GM12878 (cell line): ENCODE measurements around the gene DCAF4. TPM values are rescaled to one million over a fixed set of nuclear protein-coding genes. Genes with fewer than 3 reads are reported as not detected.

Experiments
- ATAC-seq: fragments of 200-7000 bp; cut with Tn5 transposase; 3 replicates; pipeline ENCODE4 v1.9.1; 2020; ENCODE audit warnings: mild to moderate bottlenecking, moderate library complexity
- BruUV-seq: library from RNA; stranded (reverse); fragments of 400-500 nt; replicated peaks from 2 replicates; lab custom pipeline; 2021; lab: Mats Ljungman, UMichigan
- CTCF ChIA-PET: fragments of 300-600 bp; sonication (Branson Sonifier 250); formaldehyde crosslinking; extraction: SDS; loops from one replicate; lab custom pipeline; 2021; ENCODE audit warnings: inconsistent platforms; lab: Yijun Ruan, JAX
- POLR2A ChIA-PET: fragments of 350-600 bp; formaldehyde crosslinking; extraction: SDS; loops from one replicate; lab custom pipeline; 2021; ENCODE audit warnings: inconsistent platforms; lab: Charles Lee
- RAD21 ChIA-PET: fragments of 300-600 bp; sonication (Branson Sonifier 250); formaldehyde crosslinking; loops from one replicate; lab custom pipeline; 2023; ENCODE audit warnings: antibody characterized with exemption; ENCODE audit not compliant: unreplicated experiment; lab: Charles Lee
- SMC1A ChIA-PET: fragments of 300-600 bp; sonication (Branson Sonifier 250); formaldehyde crosslinking; loops from one replicate; lab custom pipeline; 2023; ENCODE audit not compliant: unreplicated experiment, uncharacterized antibody; lab: Charles Lee
- DNase-seq: peaks from one replicate; pipeline ENCODE4 v3.0.0-alpha.2; 2011; ENCODE audit warnings: low read depth, low spot score
- FAIRE-seq: peaks from 3 replicates; lab custom pipeline; 2011; peaks lifted over from hg19 to GRCh38; lab: Jason Lieb, UNC
- H2AFZ ChIP-seq: 2 replicates; pipeline ENCODE4 v1.6.0; 2011; ENCODE audit warnings: low read depth, low read length, control low read depth; ENCODE audit not compliant: control insufficient read depth
- H3K27ac ChIP-seq: 2 replicates; pipeline ENCODE4 v1.5.1; 2011; ENCODE audit warnings: control low read depth; ENCODE audit not compliant: control insufficient read depth, insufficient read depth
- H3K27me3 ChIP-seq, 2 experiments: replicated peaks in 1 of 2; 2 replicates each; pipeline versions ENCODE4 v1.6.0 to v1.6.1; 2011; ENCODE audit warnings: low read length in 1 of 2; ENCODE audit not compliant: control insufficient read depth in 2 of 2, insufficient read depth in 2 of 2
- H3K36me3 ChIP-seq, 2 experiments: 2 replicates each; pipeline ENCODE4 v1.5.1; 2011; ENCODE audit warnings: low read length in 1 of 2; ENCODE audit not compliant: control insufficient read depth in 2 of 2, insufficient read depth in 2 of 2
- H3K4me1 ChIP-seq: 2 replicates; pipeline ENCODE4 v1.6.1; 2011; ENCODE audit warnings: mild to moderate bottlenecking, low read length, moderate library complexity, mixed read lengths; ENCODE audit not compliant: control insufficient read depth, insufficient read depth
- H3K4me2 ChIP-seq: 2 replicates; pipeline ENCODE4 v1.6.0; 2011; ENCODE audit warnings: control low read depth; ENCODE audit not compliant: control insufficient read depth, insufficient read depth
- H3K4me3 ChIP-seq: fragments of 200-600 bp; sonication (generic); 2 replicates; pipeline ENCODE4 v1.5.1; 2016
- H3K79me2 ChIP-seq: 2 replicates; pipeline ENCODE4 v1.6.0; 2011; ENCODE audit warnings: low read length; ENCODE audit not compliant: control insufficient read depth, insufficient read depth
- H3K9ac ChIP-seq: 2 replicates; pipeline ENCODE4 v1.8.0; 2011; ENCODE audit warnings: low read length, control low read depth, mixed read lengths; ENCODE audit not compliant: control insufficient read depth, insufficient read depth
- H3K9me3 ChIP-seq: replicated peaks from 3 replicates; pipeline ENCODE4 v1.5.1; 2011; ENCODE audit warnings: mild to moderate bottlenecking, low read length; ENCODE audit not compliant: control insufficient read depth, insufficient read depth
- H4K20me1 ChIP-seq: 2 replicates; pipeline ENCODE4 v1.6.0; 2011; ENCODE audit not compliant: control insufficient read depth, insufficient read depth
- ASH2L ChIP-seq: fragments of 300-600, 200-600 bp; sonication (generic); IDR thresholded peaks from 2 replicates; pipeline ENCODE4 v1.6.1; 2017; ENCODE audit warnings: low read depth, mild to moderate bottlenecking, borderline replicate concordance
- IRF4 ChIP-seq: IDR thresholded peaks from 2 replicates; pipeline ENCODE4 v1.6.1; 2011; ENCODE audit warnings: low read depth, low read length
- PAX5 ChIP-seq: IDR thresholded peaks from 2 replicates; pipeline ENCODE4 v1.6.1; 2011; ENCODE audit warnings: low read depth, low read length, borderline replicate concordance
- RAD21 ChIP-seq: IDR thresholded peaks from 2 replicates; pipeline ENCODE4 v1.6.1; 2011; ENCODE audit warnings: mild to moderate bottlenecking, low read depth, low read length, moderate library complexity; ENCODE audit not compliant: insufficient read depth
- WRNIP1 ChIP-seq: IDR thresholded peaks from 2 replicates; pipeline ENCODE4 v1.6.1; 2011; ENCODE audit warnings: low read depth, low read length, improper control_type of control experiment, borderline replicate concordance
- WGBS: methylation state at CpG from one replicate; pipeline ENCODE4 v1.1.6; 2016; ENCODE audit warnings: low lambda C conversion rate; ENCODE audit not compliant: insufficient replicate concordance, insufficient coverage; ENCODE audit errors: missing lambda C conversion rate; 5-methylcytosine and 5-hydroxymethylcytosine counted together
- in situ Hi-C: fragments of 300-500 bp; cut with MboI; formaldehyde crosslinking; loops from 9 replicates; pipeline ENCODE4 v1.14.3; 2018; ENCODE audit warnings: mixed read lengths
- intact Hi-C: fragments of 100-400 bp; cut with micrococcal nuclease; formaldehyde crosslinking; loops from one replicate; pipeline ENCODE4 v1.14.2; 2022; ENCODE audit not compliant: unreplicated experiment
- polyA plus RNA-seq, 11 experiments: library from polyadenylated mRNA; depleted of rRNA in 4 of 11; unstranded in 6 of 11; stranded (reverse) in 5 of 11; fragments of >200 nt; fragmentation: Nextera tagmentation in 4 of 11; fragmentation: Illumina TruSeq in 1 of 11; extraction: Ambion mirVana in 4 of 11; extraction: Trizol in 1 of 11; gene quantifications; 1 replicate in 1 of 11; 2 replicates in 10 of 11; pipeline versions ENCODE4 v1.2.1 to v1.2.3, GENCODE V29; 2011 to 2016; ENCODE audit warnings: inconsistent platforms in 2 of 11, missing spikeins in 2 of 11, low read depth in 1 of 11
- total RNA-seq, 4 experiments: library from RNA; depleted of rRNA in 3 of 4; stranded (reverse); fragments of >200 nt in 3 of 4; fragmentation: Illumina TruSeq in 1 of 4; extraction: Trizol in 1 of 4; gene quantifications; 2 replicates each; pipeline versions ENCODE4 v1.2.1 to v1.2.3, GENCODE V29; 2013 to 2021
- TF ChIP-seq, protein P1 (sequence below), 3 experiments: IDR thresholded peaks in 2 of 3; conservative IDR thresholded peaks in 1 of 3; 2 replicates each; pipeline ENCODE4 v1.5.1; 2011; ENCODE audit warnings: low read depth in 3 of 3, low read length in 3 of 3, mild to moderate bottlenecking in 3 of 3, control low read depth in 2 of 3, moderate library complexity in 2 of 3, inconsistent platforms in 1 of 3, mixed read lengths in 1 of 3; ENCODE audit not compliant: control insufficient read depth in 2 of 3, insufficient read depth in 1 of 3; ENCODE audit errors: extremely low read depth in 1 of 3
- TF ChIP-seq, protein P2 (sequence below): IDR thresholded peaks from 2 replicates; pipeline ENCODE4 v1.6.1; 2012; ENCODE audit warnings: improper control_type of control experiment, low read depth, low read length; ENCODE audit not compliant: insufficient replicate concordance

Gene DCAF4
- total and polyA plus RNA-seq, 10 of the 15 experiments (the other 5 are each of a cell fraction or from before 2014, with no cell fraction given), result 2.6 to 51.1 (median 21.0) TPM

DNA sequence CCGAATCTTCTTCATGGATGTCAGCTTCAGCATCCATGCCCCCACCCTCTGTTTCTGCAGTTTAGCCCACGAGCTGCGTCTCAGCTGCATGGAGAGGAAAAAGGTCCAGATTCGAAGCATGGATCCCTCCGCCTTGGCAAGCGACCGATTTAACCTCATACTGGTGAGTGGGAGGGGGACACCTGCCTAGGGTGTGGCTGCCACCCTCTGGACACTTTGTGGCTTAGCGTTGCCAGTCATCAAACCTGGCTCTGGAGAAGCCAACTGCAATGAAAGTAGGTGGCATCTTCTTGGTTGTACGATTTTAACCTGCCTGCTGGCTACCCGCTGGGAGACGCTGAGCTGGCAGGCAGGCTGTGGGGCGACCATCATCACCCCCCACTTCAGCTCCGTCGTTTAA, 16.7 kb downstream of the DCAF4 start:
- WGBS, result 97% methylated on average over 14 of the region's 14 CpGs
- Histone ChIP-seq H3K79me2 (no peaks in the 10 kb centered on the region), H4K20me1 (no peaks in the 10 kb centered on the region), H3K4me3 (no peak overlapping the region), H3K27ac (no peak overlapping the region), H3K4me2 (no peak overlapping the region), H2AFZ (no peak overlapping the region), H3K9me3 (no peaks in the 10 kb centered on the region), H3K9ac (no peak overlapping the region)
- DNase-seq, result no peak
- CTCF ChIA-PET, result no interaction called here
- no TSS peak for BruUV-seq
- RAD21 ChIA-PET, result no interaction called here
- intact Hi-C loops, result no loop called here
- SMC1A ChIA-PET, result no interaction called here
- TF ChIP-seq RAD21, result 0 out of 2 replicates have a peak, but pooled peaks have one; percentile 9
- TF ChIP-seq, protein P1, sequence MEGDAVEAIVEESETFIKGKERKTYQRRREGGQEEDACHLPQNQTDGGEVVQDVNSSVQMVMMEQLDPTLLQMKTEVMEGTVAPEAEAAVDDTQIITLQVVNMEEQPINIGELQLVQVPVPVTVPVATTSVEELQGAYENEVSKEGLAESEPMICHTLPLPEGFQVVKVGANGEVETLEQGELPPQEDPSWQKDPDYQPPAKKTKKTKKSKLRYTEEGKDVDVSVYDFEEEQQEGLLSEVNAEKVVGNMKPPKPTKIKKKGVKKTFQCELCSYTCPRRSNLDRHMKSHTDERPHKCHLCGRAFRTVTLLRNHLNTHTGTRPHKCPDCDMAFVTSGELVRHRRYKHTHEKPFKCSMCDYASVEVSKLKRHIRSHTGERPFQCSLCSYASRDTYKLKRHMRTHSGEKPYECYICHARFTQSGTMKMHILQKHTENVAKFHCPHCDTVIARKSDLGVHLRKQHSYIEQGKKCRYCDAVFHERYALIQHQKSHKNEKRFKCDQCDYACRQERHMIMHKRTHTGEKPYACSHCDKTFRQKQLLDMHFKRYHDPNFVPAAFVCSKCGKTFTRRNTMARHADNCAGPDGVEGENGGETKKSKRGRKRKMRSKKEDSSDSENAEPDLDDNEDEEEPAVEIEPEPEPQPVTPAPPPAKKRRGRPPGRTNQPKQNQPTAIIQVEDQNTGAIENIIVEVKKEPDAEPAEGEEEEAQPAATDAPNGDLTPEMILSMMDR (IDR thresholded peaks at IDR 0.05 in 2 of 3, conservative IDR thresholded peaks at IDR 0.05 in 1 of 3; ENCODE audit: control insufficient read depth in 2 of 3, extremely low read depth in 1 of 3, insufficient read depth in 1 of 3, low read depth in 3 of 3, low read length in 3 of 3), result peak in 1 of 3 experiments; percentile 5; a peak in 1 of 6 replicates
- TF ChIP-seq ASH2L, result no peak
- TF ChIP-seq, all 136 proteins: peak for 2
- in situ Hi-C loops, result no loop called here
- Histone ChIP-seq H3K4me1 (no peaks in the 10 kb centered on the region), H3K36me3 (peaks cover 24 to 26% of the 10 kb centered on the region in 2 experiments), H3K27me3 (no peaks in the 10 kb centered on the region)
- POLR2A ChIA-PET, result no interaction called here
- ATAC-seq (no peak), FAIRE-seq (no peak)

DNA sequence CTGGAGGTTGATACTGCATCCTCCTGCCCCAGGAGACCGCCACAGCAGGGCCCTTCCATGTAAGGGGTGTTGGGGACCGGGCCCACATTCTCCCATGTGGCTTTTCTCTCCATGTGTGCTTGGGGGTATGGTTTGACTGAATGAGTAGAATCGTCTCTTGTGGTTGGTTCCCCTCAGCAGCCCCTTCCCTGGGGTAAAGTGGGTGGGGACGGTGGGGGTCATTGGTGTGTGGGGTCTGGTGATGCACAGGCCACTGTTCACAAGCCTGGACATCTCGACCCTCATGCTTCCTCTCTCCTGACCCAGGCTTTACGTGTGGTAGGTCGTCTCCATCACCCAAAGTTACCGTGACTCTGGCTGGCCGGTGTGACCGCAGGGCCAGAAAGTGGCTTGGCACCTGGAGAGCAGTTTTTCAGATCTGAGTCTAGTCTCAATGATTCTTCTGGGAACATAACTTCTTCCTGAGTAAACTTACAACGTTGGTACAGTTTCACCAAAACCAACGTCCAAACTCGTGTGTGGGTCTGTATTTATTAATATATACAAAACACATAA, 17.7 kb downstream of the DCAF4 start:
- no peak overlapping the region for H3K9ac ChIP-seq
- H3K36me3 ChIP-seq, result peaks cover 22 to 25% of the 10 kb centered on the region in 2 experiments
- FAIRE-seq (no peak), DNase-seq (no peak), ATAC-seq (no peak)
- H3K4me1 ChIP-seq, result no peaks in the 10 kb centered on the region
- H3K27me3 ChIP-seq, result no peaks in the 10 kb centered on the region
- 86% methylated on average over 12 of the region's 13 CpGs for WGBS
- H3K4me3 ChIP-seq, result no peak overlapping the region
- no TSS peak for BruUV-seq
- in situ Hi-C loops, result no loop called here
- intact Hi-C loops, result no loop called here
- no peaks in the 10 kb centered on the region for H3K79me2 ChIP-seq
- H2AFZ ChIP-seq, result no peak overlapping the region
- RAD21 ChIA-PET, result no interaction called here
- CTCF ChIA-PET, result no interaction called here
- SMC1A ChIA-PET, result no interaction called here
- no peaks in the 10 kb centered on the region for H4K20me1 ChIP-seq
- H3K4me2 ChIP-seq, result no peak overlapping the region
- POLR2A ChIA-PET, result no interaction called here
- H3K27ac ChIP-seq, result no peak overlapping the region
- no peaks in the 10 kb centered on the region for H3K9me3 ChIP-seq
- TF ChIP-seq, protein P2, sequence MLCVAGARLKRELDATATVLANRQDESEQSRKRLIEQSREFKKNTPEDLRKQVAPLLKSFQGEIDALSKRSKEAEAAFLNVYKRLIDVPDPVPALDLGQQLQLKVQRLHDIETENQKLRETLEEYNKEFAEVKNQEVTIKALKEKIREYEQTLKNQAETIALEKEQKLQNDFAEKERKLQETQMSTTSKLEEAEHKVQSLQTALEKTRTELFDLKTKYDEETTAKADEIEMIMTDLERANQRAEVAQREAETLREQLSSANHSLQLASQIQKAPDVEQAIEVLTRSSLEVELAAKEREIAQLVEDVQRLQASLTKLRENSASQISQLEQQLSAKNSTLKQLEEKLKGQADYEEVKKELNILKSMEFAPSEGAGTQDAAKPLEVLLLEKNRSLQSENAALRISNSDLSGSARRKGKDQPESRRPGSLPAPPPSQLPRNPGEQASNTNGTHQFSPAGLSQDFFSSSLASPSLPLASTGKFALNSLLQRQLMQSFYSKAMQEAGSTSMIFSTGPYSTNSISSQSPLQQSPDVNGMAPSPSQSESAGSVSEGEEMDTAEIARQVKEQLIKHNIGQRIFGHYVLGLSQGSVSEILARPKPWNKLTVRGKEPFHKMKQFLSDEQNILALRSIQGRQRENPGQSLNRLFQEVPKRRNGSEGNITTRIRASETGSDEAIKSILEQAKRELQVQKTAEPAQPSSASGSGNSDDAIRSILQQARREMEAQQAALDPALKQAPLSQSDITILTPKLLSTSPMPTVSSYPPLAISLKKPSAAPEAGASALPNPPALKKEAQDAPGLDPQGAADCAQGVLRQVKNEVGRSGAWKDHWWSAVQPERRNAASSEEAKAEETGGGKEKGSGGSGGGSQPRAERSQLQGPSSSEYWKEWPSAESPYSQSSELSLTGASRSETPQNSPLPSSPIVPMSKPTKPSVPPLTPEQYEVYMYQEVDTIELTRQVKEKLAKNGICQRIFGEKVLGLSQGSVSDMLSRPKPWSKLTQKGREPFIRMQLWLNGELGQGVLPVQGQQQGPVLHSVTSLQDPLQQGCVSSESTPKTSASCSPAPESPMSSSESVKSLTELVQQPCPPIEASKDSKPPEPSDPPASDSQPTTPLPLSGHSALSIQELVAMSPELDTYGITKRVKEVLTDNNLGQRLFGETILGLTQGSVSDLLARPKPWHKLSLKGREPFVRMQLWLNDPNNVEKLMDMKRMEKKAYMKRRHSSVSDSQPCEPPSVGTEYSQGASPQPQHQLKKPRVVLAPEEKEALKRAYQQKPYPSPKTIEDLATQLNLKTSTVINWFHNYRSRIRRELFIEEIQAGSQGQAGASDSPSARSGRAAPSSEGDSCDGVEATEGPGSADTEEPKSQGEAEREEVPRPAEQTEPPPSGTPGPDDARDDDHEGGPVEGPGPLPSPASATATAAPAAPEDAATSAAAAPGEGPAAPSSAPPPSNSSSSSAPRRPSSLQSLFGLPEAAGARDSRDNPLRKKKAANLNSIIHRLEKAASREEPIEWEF, result no peak
- no peak for TF ChIP-seq PAX5
- no peak for TF ChIP-seq IRF4
- no peak for TF ChIP-seq WRNIP1
